ENCODE measurements around the gene CD48.
A peak's percentile ranks its signal among the peaks of the same experiment; 100 is the strongest.
"Not testable (repeated sequence)": the region's sequence is repeated elsewhere in the genome, so short reads cannot be mapped to it uniquely, and the experiment has no call there.

Gene CD48

GRCh38 chr1:160742428-160743127 is 31.0 kb upstream of the CD48 start:
- DNase-seq, result no peak

GRCh38 chr1:160741612-160742348 is 30.2 kb upstream of the CD48 start:
- DNase-seq, result no peak

- DNase-seq, result no peak
Observed at GRCh38 chr1:160741092-160741501, 29.5 kb upstream of the CD48 start.

GRCh38 chr1:160740133-160740688 is 28.6 kb upstream of the CD48 start:
- no peak for DNase-seq

- DNase-seq, result no peak
Observed at GRCh38 chr1:160739098-160739511, 27.5 kb upstream of the CD48 start, which contains the start of gene SLAMF7. Gene SLAMF7, plus strand, starts transcription at chr1:160739247. Its CDS starts 55 bp downstream, at chr1:160739302.

- no peak for DNase-seq
Observed at GRCh38 chr1:160738271-160738670, 26.6 kb upstream of the CD48 start.

GRCh38 chr1:160734301-160734700 is 22.7 kb upstream of the CD48 start:
- DNase-seq, result no peak

- no peak for DNase-seq
Observed at GRCh38 chr1:160733898-160734297, 22.3 kb upstream of the CD48 start.

GRCh38 chr1:160731990-160732389 is 20.4 kb upstream of the CD48 start:
- DNase-seq, result no peak

GRCh38 chr1:160731564-160731963 is 19.9 kb upstream of the CD48 start:
- not testable (repeated sequence) for DNase-seq

GRCh38 chr1:160727316-160727640 is 15.7 kb upstream of the CD48 start:
- no peak for DNase-seq

- DNase-seq, result peak; percentile 30
Observed at GRCh38 chr1:160726498-160727315, 15.1 kb upstream of the CD48 start.

- DNase-seq, result no peak
Observed at GRCh38 chr1:160726114-160726497, 14.5 kb upstream of the CD48 start.

- no peak for DNase-seq
Observed at GRCh38 chr1:160724465-160725242, 13.0 kb upstream of the CD48 start.

GRCh38 chr1:160723332-160723731 is 11.7 kb upstream of the CD48 start:
- no peak for DNase-seq

GRCh38 chr1:160722726-160723125 is 11.1 kb upstream of the CD48 start:
- no peak for DNase-seq

- DNase-seq, result no peak
Observed at GRCh38 chr1:160721473-160721872, 9.9 kb upstream of the CD48 start.

GRCh38 chr1:160720356-160721085 is 8.9 kb upstream of the CD48 start:
- DNase-seq, result no peak

GRCh38 chr1:160718210-160718609 is 6.6 kb upstream of the CD48 start:
- no peak for DNase-seq

GRCh38 chr1:160717306-160717705 is 5.7 kb upstream of the CD48 start:
- no peak for DNase-seq

GRCh38 chr1:160716013-160716412 is 4.4 kb upstream of the CD48 start:
- no peak for DNase-seq
